HepG2 (cell line): ENCODE data around the gene TUBB4B. TPM values are rescaled to one million over a fixed set of nuclear protein-coding genes. Genes with fewer than 3 reads are reported as not detected.

Experiments used
- AHR ChIP-seq: IDR thresholded peaks from 2 replicates; pipeline ENCODE4 v1.6.1; 2018; ENCODE audit warnings: missing genetic modification reagents, missing compliant biosample characterization
- ATF7-NPFF ChIP-seq: sonication (generic); formaldehyde crosslinking; IDR thresholded peaks from 2 replicates; pipeline ENCODE4 v1.8.1; 2023; ENCODE audit warnings: mild to moderate bottlenecking, low read depth, missing genetic modification reagents, moderate library complexity
- DRAP1 ChIP-seq: IDR thresholded peaks from 2 replicates; pipeline ENCODE4 v1.6.1; 2016; ENCODE audit warnings: missing genetic modification reagents, missing compliant biosample characterization
- ETV5 ChIP-seq: IDR thresholded peaks from 2 replicates; pipeline ENCODE4 v1.6.1; 2018; ENCODE audit warnings: missing biosample characterization, missing genetic modification reagents, inconsistent platforms, borderline replicate concordance
- GATA4 ChIP-seq: sonication (generic); IDR thresholded peaks from 2 replicates; pipeline ENCODE4 v1.6.1; 2016; ENCODE audit warnings: antibody characterized with exemption, low read depth, borderline replicate concordance
- IKZF5 ChIP-seq: IDR thresholded peaks from 2 replicates; pipeline ENCODE4 v1.6.1; 2018; ENCODE audit warnings: missing genetic modification reagents, mild to moderate bottlenecking, missing compliant biosample characterization
- MED1 ChIP-seq: sonication (generic); formaldehyde crosslinking; IDR thresholded peaks from 2 replicates; pipeline ENCODE4 v1.4.0; 2020; ENCODE audit warnings: missing genetic modification reagents
- MZF1 ChIP-seq: sonication (generic); formaldehyde crosslinking; IDR thresholded peaks from 2 replicates; pipeline ENCODE4 v1.8.1; 2023; ENCODE audit warnings: mild to moderate bottlenecking, missing genetic modification reagents, borderline replicate concordance
- STAG1 ChIP-seq: sonication (generic); formaldehyde crosslinking; IDR thresholded peaks from 2 replicates; pipeline ENCODE4 v1.4.0; 2020; ENCODE audit warnings: missing genetic modification reagents
- TAF1 ChIP-seq: sonication (generic); formaldehyde crosslinking; IDR thresholded peaks from 2 replicates; pipeline ENCODE4 v1.4.0; 2020; ENCODE audit warnings: missing genetic modification reagents
- TBX2 ChIP-seq: sonication (generic); formaldehyde crosslinking; IDR thresholded peaks from 2 replicates; pipeline ENCODE4 v1.5.0; 2020; ENCODE audit warnings: missing genetic modification reagents, mild to moderate bottlenecking, borderline replicate concordance
- TFAP4 ChIP-seq: sonication (generic); IDR thresholded peaks from 2 replicates; pipeline ENCODE4 v1.6.1; 2016; ENCODE audit warnings: low read depth, borderline replicate concordance
- ZBED4 ChIP-seq: sonication (generic); formaldehyde crosslinking; IDR thresholded peaks from 2 replicates; pipeline ENCODE4 v1.4.0; 2020; ENCODE audit warnings: missing genetic modification reagents, borderline replicate concordance
- ZBTB7B ChIP-seq: sonication (generic); formaldehyde crosslinking; IDR thresholded peaks from 2 replicates; pipeline ENCODE4 v1.4.0; 2020; ENCODE audit warnings: missing genetic modification reagents
- ZC3H13 ChIP-seq: sonication (generic); formaldehyde crosslinking; IDR thresholded peaks from 2 replicates; pipeline ENCODE4 v1.8.1; 2023; ENCODE audit warnings: mild to moderate bottlenecking, missing genetic modification reagents, moderate library complexity
- ZNF263 ChIP-seq: sonication (generic); formaldehyde crosslinking; IDR thresholded peaks from 2 replicates; pipeline ENCODE4 v1.4.0; 2020; ENCODE audit warnings: missing genetic modification reagents
- ZNF709 ChIP-seq: sonication (generic); formaldehyde crosslinking; IDR thresholded peaks from 2 replicates; pipeline ENCODE4 v1.5.0; 2020; ENCODE audit warnings: mild to moderate bottlenecking, missing genetic modification reagents
- ZSCAN25 ChIP-seq: sonication (generic); formaldehyde crosslinking; IDR thresholded peaks from 2 replicates; pipeline ENCODE4 v1.8.0; 2022; ENCODE audit warnings: mild to moderate bottlenecking, missing genetic modification reagents
- ZSCAN31 ChIP-seq: sonication (generic); formaldehyde crosslinking; IDR thresholded peaks from 2 replicates; pipeline ENCODE4 v1.5.0; 2020; ENCODE audit warnings: low read depth, mild to moderate bottlenecking, missing genetic modification reagents
- ZXDC ChIP-seq: sonication (generic); formaldehyde crosslinking; IDR thresholded peaks from 2 replicates; pipeline ENCODE4 v1.5.0; 2020; ENCODE audit warnings: mild to moderate bottlenecking, missing genetic modification reagents
- polyA plus RNA-seq, 8 experiments: library from polyadenylated mRNA; depleted of rRNA in 3 of 8; stranded (reverse) in 7 of 8; unstranded in 1 of 8; fragments of >200 nt; fragmentation: Illumina TruSeq in 4 of 8; extraction: Trizol in 4 of 8; gene quantifications; 2 replicates each; pipeline versions ENCODE4 v1.2.1 to v1.2.3, GENCODE V29; 2011 to 2016; ENCODE audit warnings: low read depth in 4 of 8, missing spikeins in 1 of 8, mixed read lengths in 1 of 8; ENCODE audit not compliant: insufficient read depth in 1 of 8
- total RNA-seq, 5 experiments: library from RNA; depleted of rRNA; stranded (reverse); fragments of >200 nt; fragmentation: Illumina TruSeq; extraction: Trizol; gene quantifications; 2 replicates each; pipeline ENCODE4 v1.2.3, GENCODE V29; 2016; ENCODE audit warnings: low read depth in 1 of 5

The TUBB4B gene
- total and polyA plus RNA-seq, 2 of the 13 experiments (the other 11 are each of a cell fraction or from before 2014, with no cell fraction given), result 182 to 412 TPM

GRCh38 chr9:137223078-137223970, 17.8 kb upstream of the TUBB4B start (continued):
- no peak for TF ChIP-seq IKZF5
- peak; percentile 60; the same call in 1 of the 2 replicates for TF ChIP-seq ZSCAN31 (CRISPR knock-in tag)
- no peak for TF ChIP-seq MZF1
- TF ChIP-seq GATA4, result peak; percentile 27; the same call in 1 of the 2 replicates
- peak; percentile 39 for TF ChIP-seq TBX2 (CRISPR knock-in tag)
- TF ChIP-seq ZBED4 (CRISPR knock-in tag), result no peak
- 0 out of 2 replicates have a peak, but pooled peaks have one; percentile 8 for TF ChIP-seq STAG1 (CRISPR knock-in tag)
- TF ChIP-seq MED1 (CRISPR knock-in tag), result peak; percentile 5; the same call in 1 of the 2 replicates
- TF ChIP-seq ZBTB7B (CRISPR knock-in tag), result 0 out of 2 replicates have a peak, but pooled peaks have one; percentile 14
- no peak for TF ChIP-seq TFAP4
- TF ChIP-seq ATF7-NPFF, result peak; percentile 56; the same call in 1 of the 2 replicates
- TF ChIP-seq ZNF263 (CRISPR knock-in tag), result peak; percentile 11; the same call in 1 of the 2 replicates
- TF ChIP-seq ETV5, result no peak
- TF ChIP-seq DRAP1, result peak; percentile 55
- TF ChIP-seq ZXDC (CRISPR knock-in tag), result peak; percentile 66
- TF ChIP-seq ZC3H13, result peak; percentile 18
- 0 out of 2 replicates have a peak, but pooled peaks have one; percentile 62 for TF ChIP-seq ZNF709 (CRISPR knock-in tag)
- TF ChIP-seq TAF1 (CRISPR knock-in tag), result 0 out of 2 replicates have a peak, but pooled peaks have one; percentile 18
- TF ChIP-seq AHR (CRISPR knock-in tag), result no peak; the same call in 1 of the 2 replicates
- TF ChIP-seq ZSCAN25 (CRISPR knock-in tag), result peak; percentile 97
